HL-60/S4 treated with retinoic acid at 250 ng/mL for 4 days and 3 days (cell line): ENCODE data around the gene SAMD14.

ENCODE experiments used
- in situ Hi-C: fragments of 300-500 bp; cut with MboI; formaldehyde crosslinking; loops from 2 replicates; pipeline ENCODE4 v1.7.0; 2022; ENCODE audit warnings: low sequenced_read_pairs

SAMD14 gene

GRCh38 chr17:50148226-50149090, 18.5 kb upstream of the SAMD14 start:
- in situ Hi-C loops, result no loop called here

- in situ Hi-C loops, result no loop called here
Observed at GRCh38 chr17:50147841-50148225, 17.9 kb upstream of the SAMD14 start.

GRCh38 chr17:50146927-50147665, 17.1 kb upstream of the SAMD14 start:
- in situ Hi-C loops, result no loop called here

GRCh38 chr17:50146230-50146926, 16.4 kb upstream of the SAMD14 start:
- in situ Hi-C loops, result no loop called here

GRCh38 chr17:50145532-50146229, 15.7 kb upstream of the SAMD14 start:
- in situ Hi-C loops, result no loop called here

GRCh38 chr17:50144845-50145531, 15.0 kb upstream of the SAMD14 start:
- in situ Hi-C loops, result no loop called here

- in situ Hi-C loops, result no loop called here
Observed at GRCh38 chr17:50144355-50144754, 14.4 kb upstream of the SAMD14 start.

GRCh38 chr17:50143461-50144176, 13.7 kb upstream of the SAMD14 start:
- in situ Hi-C loops, result no loop called here

GRCh38 chr17:50141745-50142110, 11.8 kb upstream of the SAMD14 start:
- in situ Hi-C loops, result no loop called here

GRCh38 chr17:50141026-50141744, 11.2 kb upstream of the SAMD14 start:
- in situ Hi-C loops, result no loop called here

GRCh38 chr17:50139950-50140885, 10.3 kb upstream of the SAMD14 start:
- in situ Hi-C loops, result no loop called here

GRCh38 chr17:50139185-50139783, 9.3 kb upstream of the SAMD14 start:
- in situ Hi-C loops, result no loop called here

- in situ Hi-C loops, result no loop called here
Observed at GRCh38 chr17:50137042-50137441, 7.1 kb upstream of the SAMD14 start.

GRCh38 chr17:50136096-50136687, 6.2 kb upstream of the SAMD14 start:
- in situ Hi-C loops, result no loop called here

- in situ Hi-C loops, result no loop called here
Observed at GRCh38 chr17:50135316-50136095, 5.5 kb upstream of the SAMD14 start.
